GM12874 (cell line): Measurements from ENCODE around the gene ZBED2.

Experiments used
- TF ChIP-seq, protein P1 (sequence below): IDR thresholded peaks from 2 replicates; pipeline ENCODE4 v1.5.1; 2011; ENCODE audit warnings: low read depth, mild to moderate bottlenecking, control low read depth, low read length, moderate library complexity; ENCODE audit not compliant: insufficient read depth

Gene ZBED2, protein sequence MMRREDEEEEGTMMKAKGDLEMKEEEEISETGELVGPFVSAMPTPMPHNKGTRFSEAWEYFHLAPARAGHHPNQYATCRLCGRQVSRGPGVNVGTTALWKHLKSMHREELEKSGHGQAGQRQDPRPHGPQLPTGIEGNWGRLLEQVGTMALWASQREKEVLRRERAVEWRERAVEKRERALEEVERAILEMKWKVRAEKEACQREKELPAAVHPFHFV

DNA sequence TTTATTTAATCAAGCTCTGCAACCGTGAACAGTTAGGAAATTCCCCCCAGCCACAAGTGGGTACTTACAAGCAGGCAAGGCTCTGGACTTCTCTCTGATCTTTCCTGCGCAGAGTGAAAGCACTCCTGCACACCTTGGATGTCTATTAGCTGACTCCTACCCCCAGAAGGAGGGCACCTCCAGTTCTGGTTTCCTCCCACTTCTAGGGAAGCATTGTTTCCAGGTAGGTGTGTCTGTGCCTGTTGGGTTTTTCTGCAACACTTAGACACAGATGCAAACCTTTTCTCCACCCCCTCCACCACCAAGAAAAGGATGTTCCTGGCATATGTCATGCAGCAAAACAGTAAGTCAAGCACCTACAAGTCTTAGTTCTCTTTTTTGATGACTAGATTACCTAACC, at the start of gene ZBED2:
ZBED2 (minus strand) TSS at position 115 of the 400 bp plus-strand sequence. CDS start 1,145 bp downstream, outside the sequence.
- TF ChIP-seq, protein P1, sequence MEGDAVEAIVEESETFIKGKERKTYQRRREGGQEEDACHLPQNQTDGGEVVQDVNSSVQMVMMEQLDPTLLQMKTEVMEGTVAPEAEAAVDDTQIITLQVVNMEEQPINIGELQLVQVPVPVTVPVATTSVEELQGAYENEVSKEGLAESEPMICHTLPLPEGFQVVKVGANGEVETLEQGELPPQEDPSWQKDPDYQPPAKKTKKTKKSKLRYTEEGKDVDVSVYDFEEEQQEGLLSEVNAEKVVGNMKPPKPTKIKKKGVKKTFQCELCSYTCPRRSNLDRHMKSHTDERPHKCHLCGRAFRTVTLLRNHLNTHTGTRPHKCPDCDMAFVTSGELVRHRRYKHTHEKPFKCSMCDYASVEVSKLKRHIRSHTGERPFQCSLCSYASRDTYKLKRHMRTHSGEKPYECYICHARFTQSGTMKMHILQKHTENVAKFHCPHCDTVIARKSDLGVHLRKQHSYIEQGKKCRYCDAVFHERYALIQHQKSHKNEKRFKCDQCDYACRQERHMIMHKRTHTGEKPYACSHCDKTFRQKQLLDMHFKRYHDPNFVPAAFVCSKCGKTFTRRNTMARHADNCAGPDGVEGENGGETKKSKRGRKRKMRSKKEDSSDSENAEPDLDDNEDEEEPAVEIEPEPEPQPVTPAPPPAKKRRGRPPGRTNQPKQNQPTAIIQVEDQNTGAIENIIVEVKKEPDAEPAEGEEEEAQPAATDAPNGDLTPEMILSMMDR = no peak

DNA sequence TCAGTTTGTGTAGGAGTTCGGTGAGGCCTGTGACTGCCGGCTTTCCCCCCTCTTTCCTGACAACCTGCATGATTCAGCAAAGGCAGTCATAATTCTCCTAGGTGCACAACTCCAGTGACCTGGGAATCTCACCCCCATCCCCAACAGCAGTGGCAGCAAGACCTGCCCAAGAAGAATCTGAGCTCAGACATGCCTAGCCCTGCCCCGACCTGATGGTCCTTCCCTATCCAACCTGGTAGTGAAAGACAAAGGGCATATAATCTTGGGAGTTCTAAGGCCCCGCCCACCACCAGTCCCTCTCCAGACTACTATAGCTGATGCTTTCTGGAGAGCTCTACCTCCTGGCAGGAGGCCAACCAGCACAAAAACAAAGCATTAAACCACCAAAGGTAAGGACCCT, 44.2 kb upstream of the ZBED2 start:
- TF ChIP-seq, protein P1 = no peak

DNA sequence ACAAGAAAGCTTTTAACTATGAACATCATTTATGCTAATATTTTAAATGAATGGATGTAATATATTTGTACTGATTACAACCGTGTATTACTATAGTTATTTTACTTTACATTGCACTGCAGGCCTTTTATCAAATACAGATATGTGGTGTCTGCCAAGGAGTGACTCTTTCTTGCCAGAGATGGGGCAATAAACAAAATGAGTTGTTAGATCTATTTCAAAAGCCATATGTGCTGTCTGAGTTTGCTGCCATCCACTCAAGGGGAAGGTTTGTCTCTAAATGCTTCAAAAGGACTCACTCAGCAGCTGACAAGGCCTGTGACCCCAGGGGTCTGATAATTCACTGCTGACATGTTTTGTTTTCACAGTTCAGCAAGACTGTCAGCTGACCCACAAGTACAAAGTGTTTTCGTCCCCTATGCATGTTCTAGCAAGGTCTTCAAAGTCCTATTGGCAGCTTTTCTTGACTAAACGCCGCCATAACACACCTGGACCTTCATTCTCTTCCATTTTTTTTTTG, 41.3 kb upstream of the ZBED2 start:
- TF ChIP-seq, protein P1 = no peak

DNA sequence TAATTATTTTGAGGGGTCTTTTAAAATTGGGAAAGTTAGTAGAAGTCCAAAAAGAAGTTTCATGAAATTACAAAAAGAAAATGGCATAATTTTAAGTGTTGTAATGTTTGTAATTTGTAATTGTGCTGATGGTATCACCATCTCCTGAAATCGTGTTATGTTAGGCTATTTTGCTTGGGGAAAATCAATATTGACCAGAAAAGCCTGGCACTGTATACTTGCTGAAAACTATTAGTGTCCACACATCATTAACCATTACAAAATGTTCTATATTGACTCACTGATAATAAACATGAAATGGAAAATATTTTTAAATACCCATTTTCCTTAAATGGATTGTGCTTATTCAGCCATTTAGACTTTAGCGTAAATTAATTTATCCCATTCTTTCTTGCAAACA, 40.3 kb upstream of the ZBED2 start:
- TF ChIP-seq, protein P1 = no peak

DNA sequence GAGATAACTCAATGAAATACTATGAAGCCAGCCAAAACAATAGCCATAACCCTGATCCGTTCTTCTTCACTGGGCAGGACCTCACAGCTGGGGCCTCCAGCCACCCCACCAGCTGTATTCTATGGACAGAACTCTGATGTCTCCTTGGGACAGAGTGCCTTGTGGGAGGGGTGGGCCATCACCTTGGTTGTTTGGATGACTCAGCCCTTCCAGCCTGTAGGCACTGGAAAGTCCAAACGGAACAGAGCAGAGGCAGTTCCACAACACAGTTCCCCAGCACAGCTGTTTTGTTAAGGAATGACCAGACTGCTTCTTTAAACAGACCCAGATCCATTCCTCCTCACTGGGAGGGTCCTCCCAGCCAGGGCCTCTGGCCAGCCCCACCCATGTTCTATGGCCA, 31.9 kb upstream of the ZBED2 start:
- TF ChIP-seq, protein P1 = no peak

DNA sequence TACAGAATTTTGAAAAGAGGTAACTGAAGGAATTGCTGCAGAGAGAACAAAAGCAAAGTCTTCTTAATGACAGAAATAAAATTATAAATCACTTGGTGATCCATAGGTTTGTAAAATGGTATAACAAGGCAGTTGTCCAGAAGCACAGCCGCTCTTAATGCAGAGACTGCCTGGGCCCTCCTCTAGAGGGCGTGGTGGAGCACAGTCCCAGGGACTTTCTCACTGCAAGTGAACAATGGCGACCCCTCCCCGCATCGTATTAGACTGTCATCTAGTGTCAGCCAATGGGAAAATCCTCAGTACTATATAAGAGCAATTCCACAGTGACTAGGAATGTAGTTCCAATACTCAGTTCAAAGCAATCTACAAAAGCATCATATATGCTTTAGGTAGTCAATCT, 26.4 kb upstream of the ZBED2 start:
- TF ChIP-seq, protein P1 = peak; percentile 52; the same call in 1 of the 2 replicates

DNA sequence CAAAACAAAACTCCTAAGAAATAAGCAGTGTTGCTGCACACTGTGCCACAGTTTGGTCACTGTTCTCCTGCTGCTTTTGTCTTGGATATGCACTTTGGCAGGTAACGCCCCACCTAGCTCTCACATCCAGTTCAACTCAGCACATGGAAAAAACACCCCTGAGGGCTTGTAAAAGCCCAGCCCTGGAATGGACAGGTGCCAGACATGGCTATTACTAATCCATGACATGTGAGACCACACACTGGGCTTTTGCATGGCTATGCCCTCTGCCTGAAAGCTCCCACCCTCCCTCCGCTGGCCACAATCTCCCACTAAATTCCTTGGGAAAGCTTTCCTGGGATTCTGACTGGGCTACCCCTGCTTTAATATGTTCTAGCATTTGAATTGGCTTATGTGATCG, 24.7 kb upstream of the ZBED2 start:
- TF ChIP-seq, protein P1 = no peak
